ENCODE results near the gene TRIM17.

TRIM17 gene

GRCh38 chr1:228373681-228374571, 42.7 kb downstream of the TRIM17 start:
- H2AFZ ChIP-seq (ENCODE audit: low read length) = no peak overlapping the region
- H3K9ac ChIP-seq (ENCODE audit: low read length) = no peak overlapping the region
- H3K4me1 ChIP-seq (ENCODE audit: insufficient read depth, low read length, severe bottlenecking) = no peaks in the 10 kb centered on the region
- H3K9me2 ChIP-seq (ENCODE audit: low read depth, low read length) = no peaks in the 10 kb centered on the region
- H3K4me3 ChIP-seq (ENCODE audit: low read depth, low read length, poor library complexity, severe bottlenecking) = no peak overlapping the region
- no peaks in the 10 kb centered on the region for H3K79me2 ChIP-seq (ENCODE audit: insufficient read depth, low read length)
- H4K20me1 ChIP-seq (ENCODE audit: insufficient read depth, low read length) = no peaks in the 10 kb centered on the region
- H3K27ac ChIP-seq (ENCODE audit: low read depth, low read length, poor library complexity, severe bottlenecking) = no peak overlapping the region
- no peak overlapping the region for H3K4me2 ChIP-seq (ENCODE audit: low read length)
- no peaks in the 10 kb centered on the region for H3K9me3 ChIP-seq (ENCODE audit: low read length)
- H3K27me3 ChIP-seq (ENCODE audit: insufficient read depth, low read length) = no peaks in the 10 kb centered on the region
- no peak for TF ChIP-seq EZH2 (IDR thresholded peaks at IDR 0.05; ENCODE audit: borderline replicate concordance, low read length)
- H3K36me3 ChIP-seq (ENCODE audit: insufficient read depth, low read length) = no peaks in the 10 kb centered on the region
- no peaks in the 10 kb centered on the region for H3F3A ChIP-seq (ENCODE audit: insufficient read depth, low read length)

- no peaks in the 10 kb centered on the region for H3K9me3 ChIP-seq (ENCODE audit: low read length)
- no peaks in the 10 kb centered on the region for H3K4me1 ChIP-seq (ENCODE audit: insufficient read depth, low read length, severe bottlenecking)
- H3K4me3 ChIP-seq (ENCODE audit: low read depth, low read length, poor library complexity, severe bottlenecking) = no peak overlapping the region
- H3K4me2 ChIP-seq (ENCODE audit: low read length) = no peak overlapping the region
- H3K27me3 ChIP-seq (ENCODE audit: insufficient read depth, low read length) = no peaks in the 10 kb centered on the region; the same call in 1 of the 2 replicates
- H3K9me2 ChIP-seq (ENCODE audit: low read depth, low read length) = no peaks in the 10 kb centered on the region
- H3K36me3 ChIP-seq (ENCODE audit: insufficient read depth, low read length) = no peaks in the 10 kb centered on the region
- no peaks in the 10 kb centered on the region for H3F3A ChIP-seq (ENCODE audit: insufficient read depth, low read length)
- H3K9ac ChIP-seq (ENCODE audit: low read length) = no peak overlapping the region
- H3K79me2 ChIP-seq (ENCODE audit: insufficient read depth, low read length) = no peaks in the 10 kb centered on the region
- TF ChIP-seq CTCF (IDR thresholded peaks at IDR 0.05; ENCODE audit: low read length) = no peak
- TF ChIP-seq EZH2 (IDR thresholded peaks at IDR 0.05; ENCODE audit: borderline replicate concordance, low read length) = no peak
- no peaks in the 10 kb centered on the region for H4K20me1 ChIP-seq (ENCODE audit: insufficient read depth, low read length)
- no peak overlapping the region for H3K27ac ChIP-seq (ENCODE audit: low read depth, low read length, poor library complexity, severe bottlenecking)
- H2AFZ ChIP-seq (ENCODE audit: low read length) = no peak overlapping the region
These were observed 43.5 kb downstream of the TRIM17 start for GRCh38 chr1:228373004-228373680.

GRCh38 chr1:228372183-228373003, 44.3 kb downstream of the TRIM17 start:
- H3K4me3 ChIP-seq (ENCODE audit: low read depth, low read length, poor library complexity, severe bottlenecking) = no peak overlapping the region
- no peaks in the 10 kb centered on the region; the same call in 1 of the 2 replicates for H3K27me3 ChIP-seq (ENCODE audit: insufficient read depth, low read length)
- no peaks in the 10 kb centered on the region for H3K79me2 ChIP-seq (ENCODE audit: insufficient read depth, low read length)
- no peak overlapping the region for H3K9ac ChIP-seq (ENCODE audit: low read length)
- no peaks in the 10 kb centered on the region for H3F3A ChIP-seq (ENCODE audit: insufficient read depth, low read length)
- TF ChIP-seq CTCF (IDR thresholded peaks at IDR 0.05; ENCODE audit: low read length) (no peak), EZH2 (IDR thresholded peaks at IDR 0.05; ENCODE audit: borderline replicate concordance, low read length) (no peak)
- no peaks in the 10 kb centered on the region for H3K4me1 ChIP-seq (ENCODE audit: insufficient read depth, low read length, severe bottlenecking)
- H3K27ac ChIP-seq (ENCODE audit: low read depth, low read length, poor library complexity, severe bottlenecking) = no peak overlapping the region
- H3K36me3 ChIP-seq (ENCODE audit: insufficient read depth, low read length) = no peaks in the 10 kb centered on the region
- H4K20me1 ChIP-seq (ENCODE audit: insufficient read depth, low read length) = no peaks in the 10 kb centered on the region
- no peak overlapping the region for H2AFZ ChIP-seq (ENCODE audit: low read length)
- no peak overlapping the region for H3K4me2 ChIP-seq (ENCODE audit: low read length)
- no peaks in the 10 kb centered on the region for H3K9me2 ChIP-seq (ENCODE audit: low read depth, low read length)
- no peaks in the 10 kb centered on the region for H3K9me3 ChIP-seq (ENCODE audit: low read length)
